GM12872 (cell line): ENCODE results near the gene PSMD1.

Experiments
- TF ChIP-seq, protein P1 (sequence below): IDR thresholded peaks from 3 replicates; pipeline ENCODE4 v1.5.1; 2011; ENCODE audit warnings: low read depth, mild to moderate bottlenecking, low read length, moderate library complexity; ENCODE audit not compliant: insufficient read depth

The PSMD1 gene

DNA sequence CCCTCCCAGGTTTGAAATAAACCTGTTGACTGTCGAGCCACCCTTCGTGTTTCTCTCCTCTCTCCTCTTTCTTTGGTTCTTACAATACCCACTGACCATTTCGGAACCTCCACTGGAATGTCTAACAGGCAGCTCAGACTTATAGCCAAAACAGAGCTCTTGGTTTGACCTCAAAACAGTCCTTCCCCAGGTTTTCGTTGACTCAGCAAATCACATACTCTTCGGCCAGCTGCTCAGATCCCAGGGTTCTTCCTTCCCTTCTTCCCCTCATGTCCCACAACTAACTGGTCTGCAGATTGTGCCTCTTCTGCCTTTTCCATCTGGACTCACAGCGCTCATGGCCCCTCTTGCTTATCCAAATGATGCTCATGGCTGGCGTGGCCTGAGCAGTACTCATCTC lies 146.4 kb downstream of the PSMD1 start:
- TF ChIP-seq, protein P1, sequence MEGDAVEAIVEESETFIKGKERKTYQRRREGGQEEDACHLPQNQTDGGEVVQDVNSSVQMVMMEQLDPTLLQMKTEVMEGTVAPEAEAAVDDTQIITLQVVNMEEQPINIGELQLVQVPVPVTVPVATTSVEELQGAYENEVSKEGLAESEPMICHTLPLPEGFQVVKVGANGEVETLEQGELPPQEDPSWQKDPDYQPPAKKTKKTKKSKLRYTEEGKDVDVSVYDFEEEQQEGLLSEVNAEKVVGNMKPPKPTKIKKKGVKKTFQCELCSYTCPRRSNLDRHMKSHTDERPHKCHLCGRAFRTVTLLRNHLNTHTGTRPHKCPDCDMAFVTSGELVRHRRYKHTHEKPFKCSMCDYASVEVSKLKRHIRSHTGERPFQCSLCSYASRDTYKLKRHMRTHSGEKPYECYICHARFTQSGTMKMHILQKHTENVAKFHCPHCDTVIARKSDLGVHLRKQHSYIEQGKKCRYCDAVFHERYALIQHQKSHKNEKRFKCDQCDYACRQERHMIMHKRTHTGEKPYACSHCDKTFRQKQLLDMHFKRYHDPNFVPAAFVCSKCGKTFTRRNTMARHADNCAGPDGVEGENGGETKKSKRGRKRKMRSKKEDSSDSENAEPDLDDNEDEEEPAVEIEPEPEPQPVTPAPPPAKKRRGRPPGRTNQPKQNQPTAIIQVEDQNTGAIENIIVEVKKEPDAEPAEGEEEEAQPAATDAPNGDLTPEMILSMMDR, result no peak

DNA sequence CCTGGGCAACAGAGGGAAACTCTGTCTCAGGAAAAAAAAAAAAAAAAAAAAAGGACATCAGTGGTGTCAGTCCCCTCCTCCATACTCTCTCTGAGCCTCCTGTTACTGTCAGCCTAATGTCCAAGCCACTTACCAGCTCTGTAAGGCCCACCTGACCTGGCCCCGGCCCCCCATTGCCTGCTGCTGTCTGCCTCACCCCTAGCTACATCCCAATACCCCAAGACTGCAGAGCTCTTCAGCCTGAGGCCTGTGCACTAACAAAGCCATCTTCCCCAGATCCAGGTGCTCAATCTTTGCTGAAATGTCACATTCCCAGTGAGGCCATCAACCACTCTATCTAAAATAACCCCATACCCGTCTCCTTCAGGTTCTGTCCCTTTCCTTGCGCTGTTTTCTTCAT lies 147.5 kb downstream of the PSMD1 start:
- TF ChIP-seq, protein P1, result no peak

DNA sequence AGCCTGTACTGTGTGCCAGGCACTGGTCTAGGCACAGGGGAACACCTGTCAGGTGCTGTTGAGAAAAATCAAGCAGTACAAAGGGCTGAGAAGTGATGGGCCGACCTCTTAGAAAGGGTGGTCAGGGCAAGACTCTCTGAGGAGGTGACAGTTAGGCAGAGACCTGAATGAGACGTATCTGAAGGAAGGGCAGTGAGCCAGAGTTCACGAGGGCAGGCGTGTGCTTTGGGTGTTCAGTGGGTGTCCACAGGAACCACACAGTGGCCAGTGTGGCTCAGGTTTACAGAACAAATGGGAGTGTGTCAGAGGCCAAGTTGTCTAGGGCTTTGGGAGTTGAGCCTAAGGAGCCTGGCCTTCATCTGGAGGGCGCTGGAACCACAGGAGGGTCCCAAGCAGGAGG lies 147.9 kb downstream of the PSMD1 start:
- TF ChIP-seq, protein P1, result no peak

DNA sequence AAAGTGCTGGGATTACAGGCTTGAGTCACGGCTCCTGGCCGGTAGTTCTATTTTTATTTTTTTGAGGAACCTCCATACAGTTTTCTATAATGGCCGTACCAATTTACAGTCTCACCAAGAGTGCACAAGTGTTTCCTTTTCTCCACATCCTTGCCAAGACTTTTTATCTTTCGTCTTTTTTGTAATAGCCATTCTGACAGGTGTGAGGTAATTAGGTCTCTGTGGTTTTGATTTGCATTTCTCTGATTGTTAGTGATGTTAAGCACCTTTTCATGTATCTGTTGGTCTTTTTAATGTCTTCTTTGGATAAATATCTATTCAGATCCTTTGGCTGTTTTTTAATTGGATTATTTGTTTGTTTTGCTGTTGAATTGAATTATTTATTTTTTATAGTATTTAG lies 151.1 kb downstream of the PSMD1 start:
- TF ChIP-seq, protein P1, result no peak

DNA sequence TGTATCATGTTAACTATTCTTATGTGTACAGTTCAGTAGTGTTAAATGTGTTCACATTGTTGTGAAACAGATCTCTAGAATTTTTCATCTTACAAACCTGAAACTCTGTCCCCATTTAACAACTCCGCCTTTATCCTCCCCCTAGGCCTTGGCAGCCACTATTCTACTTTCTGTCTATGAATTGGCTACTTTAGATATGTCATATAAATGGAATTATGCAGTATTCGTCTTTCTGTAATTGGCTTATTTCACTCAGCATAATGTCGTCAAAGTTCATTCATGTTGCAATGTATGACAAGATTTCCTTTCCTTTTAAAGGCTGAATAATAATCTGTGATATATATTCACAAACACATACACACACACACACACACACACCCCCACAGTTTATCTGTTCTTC lies 154.1 kb downstream of the PSMD1 start:
- TF ChIP-seq, protein P1, result no peak

DNA sequence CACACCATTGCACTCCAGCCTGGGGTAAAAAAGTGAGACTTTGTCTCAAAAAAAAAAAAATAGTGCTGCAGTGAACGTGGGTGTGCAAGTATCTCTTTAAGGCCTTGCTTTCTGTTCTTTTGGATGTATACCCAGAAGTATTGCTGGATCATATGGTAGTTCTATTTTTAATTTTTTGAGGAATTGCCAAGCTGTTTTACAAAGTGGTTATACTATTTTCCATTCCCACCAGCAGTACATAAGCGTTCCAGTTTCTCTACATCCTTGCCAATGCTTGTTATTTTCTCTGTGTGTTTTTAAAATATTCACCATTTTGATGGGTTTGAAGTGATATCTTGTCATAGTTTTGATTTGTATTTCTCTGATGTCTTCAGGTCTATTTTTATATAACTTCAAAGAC lies 154.8 kb downstream of the PSMD1 start:
- TF ChIP-seq, protein P1, result no peak

DNA sequence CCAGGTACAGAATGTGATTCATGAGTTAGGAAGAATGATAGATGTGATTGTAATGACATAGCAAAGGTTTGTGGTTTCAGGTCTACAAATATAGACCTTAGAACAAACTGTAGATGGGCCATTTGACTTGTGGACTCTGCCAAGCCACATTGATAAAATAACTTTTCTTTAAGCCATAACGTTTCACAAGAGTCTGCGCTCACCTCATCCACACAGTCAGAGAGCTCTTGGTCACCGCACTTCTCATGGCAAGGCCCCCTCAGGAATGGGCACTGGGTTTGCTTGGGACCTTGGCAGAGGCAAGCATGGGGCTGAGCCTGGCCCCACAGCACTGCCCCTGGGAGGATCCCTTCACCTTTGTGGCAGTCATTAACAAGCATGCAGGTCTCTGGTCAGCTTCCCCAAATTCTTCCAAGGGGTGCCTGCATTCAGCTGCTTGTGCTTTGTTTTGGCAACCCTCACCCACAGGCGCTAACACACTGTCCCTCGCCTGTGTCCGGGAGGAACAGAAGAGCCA lies 155.7 kb downstream of the PSMD1 start:
- TF ChIP-seq, protein P1, result no peak

DNA sequence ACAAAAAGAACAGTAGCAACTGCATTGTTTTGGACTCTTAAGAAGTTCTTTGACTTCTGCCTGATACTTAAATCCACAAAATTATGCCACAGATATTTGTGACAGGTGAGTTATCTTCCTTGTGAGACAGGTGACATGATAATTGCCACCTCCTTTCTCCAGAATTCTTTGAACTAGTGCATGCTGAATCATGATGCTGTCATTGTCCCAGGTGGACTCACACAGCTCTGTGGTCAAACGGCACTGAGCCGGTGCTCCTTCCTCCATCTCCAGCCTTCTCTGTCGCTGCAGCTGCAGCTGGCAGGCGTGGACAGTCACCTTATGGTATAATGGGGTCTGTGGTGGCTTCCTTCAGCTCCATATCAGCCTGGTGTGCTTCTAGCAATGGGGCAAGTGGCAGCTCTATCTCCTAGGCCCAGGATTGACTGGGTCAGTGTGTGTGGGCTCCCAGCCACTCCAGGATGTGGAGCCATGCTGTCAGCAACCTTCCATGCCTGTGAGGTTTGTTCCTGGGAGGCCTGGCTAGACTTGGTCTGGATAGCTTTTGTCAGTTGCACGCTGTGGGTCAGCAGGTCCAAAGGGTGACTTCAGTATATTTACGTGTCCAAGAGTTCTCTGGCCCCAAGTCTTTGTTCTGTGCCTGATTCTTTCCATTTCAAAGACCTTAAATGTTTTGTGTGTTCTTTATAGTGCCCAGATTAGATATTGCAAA lies 157.4 kb downstream of the PSMD1 start:
- TF ChIP-seq, protein P1, result no peak
